Heart right ventricle (tissue), 16 donors: ENCODE measurements around the gene ALPP. TPM values are rescaled to one million over a fixed set of nuclear protein-coding genes. Genes with fewer than 3 reads are reported as not detected.
"Not testable (repeated sequence)": the region's sequence is repeated elsewhere in the genome, so short reads cannot be mapped to it uniquely, and the experiment has no call there.

Experiments used
- ATAC-seq, 8 donors: fragments of 200-7000 bp; cut with Tn5 transposase; one replicate each; pipeline ENCODE4 v1.9.1; 2020; ENCODE audit warnings: mild to moderate bottlenecking in 8 of 8, moderate library complexity in 8 of 8, moderate number of reproducible peaks in 1 of 8
- DNase-seq, 2 donors: peaks; one replicate each; pipeline ENCODE4 v3.0.0-alpha.2; 2020
- H3K27ac ChIP-seq, 10 donors: fragments of 200-600 bp; sonication (generic) in 2 of 10; one replicate each; pipeline versions ENCODE4 v1.5.0 to v1.8.0; 2020 to 2022; ENCODE audit warnings: mild to moderate bottlenecking in 3 of 10
- H3K27me3 ChIP-seq, 7 donors: fragments of 200-600 bp; one replicate each; pipeline ENCODE4 v1.8.0; 2021 to 2022; ENCODE audit warnings: mild to moderate bottlenecking in 2 of 7
- H3K36me3 ChIP-seq, 9 donors: fragments of 200-600 bp; sonication (generic) in 1 of 9; one replicate each; pipeline versions ENCODE4 v1.5.0 to v1.8.0; 2020 to 2022; ENCODE audit warnings: mild to moderate bottlenecking in 2 of 9
- H3K4me1 ChIP-seq, 9 donors: fragments of 200-600 bp; sonication (generic) in 1 of 9; one replicate each; pipeline versions ENCODE4 v1.5.0 to v1.8.0; 2020 to 2022; ENCODE audit warnings: mild to moderate bottlenecking in 4 of 9
- H3K4me3 ChIP-seq, 10 donors: fragments of 200-600 bp; sonication (generic) in 2 of 10; one replicate each; pipeline versions ENCODE4 v1.5.0 to v1.8.0; 2020 to 2022; ENCODE audit warnings: mild to moderate bottlenecking in 7 of 10, moderate library complexity in 2 of 10
- H3K9me3 ChIP-seq, 11 donors: fragments of 200-600 bp in 10 of 11; sonication (generic) in 2 of 11; one replicate each; pipeline versions ENCODE4 v1.5.0 to v1.8.0; 2013 to 2022; ENCODE audit warnings: mild to moderate bottlenecking in 2 of 11, control low read depth in 1 of 11, moderate library complexity in 1 of 11
- WGBS, 2 donors: extraction: QIAGEN DNeasy Blood & Tissue Kit; methylation state at CpG; one replicate each; pipeline ENCODE4 v1.1.7; 2013; ENCODE audit warnings: inconsistent platforms in 1 of 2; 5-methylcytosine and 5-hydroxymethylcytosine counted together
- intact Hi-C, 10 donors: fragments of 100-400 bp; cut with DNase I; formaldehyde crosslinking; loops; one replicate each; pipeline versions ENCODE4 v1.11.1 to v1.14.2; 2022
- polyA plus RNA-seq, 2 donors: library from polyadenylated mRNA; stranded (reverse); fragments of 200-250 nt; gene quantifications; one replicate each; pipeline ENCODE4 v1.2.3, GENCODE V29; 2013
- total RNA-seq, 10 donors: library from RNA; stranded (reverse); fragmentation: NEBNext Ultra II Directional in 3 of 10; extraction: Animal tissue kit (Norgen Biotek cat#: 25700) in 3 of 10; gene quantifications; one replicate each; pipeline versions ENCODE4 v1.2.1 to v1.2.4, GENCODE V29; 2021 to 2023
- TF ChIP-seq, protein P1 (sequence below), 9 donors: fragments of 200-600 bp; sonication (generic) in 2 of 9; IDR thresholded peaks; one replicate each; pipeline versions ENCODE4 v1.5.0 to v1.8.0; 2021 to 2022; ENCODE audit warnings: antibody characterized with exemption in 9 of 9, mild to moderate bottlenecking in 5 of 9, moderate library complexity in 1 of 9
- donor health status: Arrhythmogenic right ventricular cardiomyopathy.
- donor health status: ischemic (EF 13 %, LVEDD 7.1; RV severe dilation, severe dysfunction).
- donor health status: healthy with polysubstance abuse.
- donor health status: DM: no; HTN: yes; CAD: no.
- donor health status: DM: no; HTN: no; CAD: no.
- donor health status: ischemic (EF 25% LVEDD 6.9; RV normal size, moderate dysfunction).
- donor health status: ischemic (EF 25% LVEDD 5.7; RV mildly dilated, moderate dysfunction).
- donor health status: healthy.
- donor health status: DM: yes; HTN: yes; CAD: no.
- donor health status: Ischemic cardiomyopathy.
- donor health status: ischemic (EF 35%, LVEDD 5.7; RV mildly dilated, moderate dysfunction).
- donor health status: nonischemic (EF 11% LVEDD 7.7; RV severe dilation, severe dysfunction).
- donor health status: DM: yes; HTN: yes; CAD: no.
- donor health status: PGD.
- donor health status: ischemic (EF 29% LVEDD 5.4; RV normal size, mild dysfunction).
- donor health status: nonischemic (EF 23%, LVEDD 6.1; RV moderate dilation, normal function).

The ALPP gene
- total and polyA plus RNA-seq, 12 donors, result not detected

- Histone ChIP-seq H3K36me3 (no peaks in the 10 kb centered on the region), H3K27ac (no peak overlapping the region), H3K9me3 (no peaks in the 10 kb centered on the region), H3K27me3 (peaks cover 4 to 40% (median 15%) of the 10 kb centered on the region in 7 donors), H3K4me1 (no peaks in the 10 kb centered on the region), H3K4me3 (no peak overlapping the region)
- TF ChIP-seq, protein P1, sequence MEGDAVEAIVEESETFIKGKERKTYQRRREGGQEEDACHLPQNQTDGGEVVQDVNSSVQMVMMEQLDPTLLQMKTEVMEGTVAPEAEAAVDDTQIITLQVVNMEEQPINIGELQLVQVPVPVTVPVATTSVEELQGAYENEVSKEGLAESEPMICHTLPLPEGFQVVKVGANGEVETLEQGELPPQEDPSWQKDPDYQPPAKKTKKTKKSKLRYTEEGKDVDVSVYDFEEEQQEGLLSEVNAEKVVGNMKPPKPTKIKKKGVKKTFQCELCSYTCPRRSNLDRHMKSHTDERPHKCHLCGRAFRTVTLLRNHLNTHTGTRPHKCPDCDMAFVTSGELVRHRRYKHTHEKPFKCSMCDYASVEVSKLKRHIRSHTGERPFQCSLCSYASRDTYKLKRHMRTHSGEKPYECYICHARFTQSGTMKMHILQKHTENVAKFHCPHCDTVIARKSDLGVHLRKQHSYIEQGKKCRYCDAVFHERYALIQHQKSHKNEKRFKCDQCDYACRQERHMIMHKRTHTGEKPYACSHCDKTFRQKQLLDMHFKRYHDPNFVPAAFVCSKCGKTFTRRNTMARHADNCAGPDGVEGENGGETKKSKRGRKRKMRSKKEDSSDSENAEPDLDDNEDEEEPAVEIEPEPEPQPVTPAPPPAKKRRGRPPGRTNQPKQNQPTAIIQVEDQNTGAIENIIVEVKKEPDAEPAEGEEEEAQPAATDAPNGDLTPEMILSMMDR (IDR thresholded peaks at IDR 0.05), result no peak
- WGBS, 2 donors, result 90 to 93% methylated on average over 11 of the region's 11 CpGs
- DNase-seq (no peak), ATAC-seq (no peak)
- intact Hi-C loops, result no loop called here
Measured at GRCh38 chr2:232405943-232406510, 27.5 kb downstream of the ALPP start.

DNA sequence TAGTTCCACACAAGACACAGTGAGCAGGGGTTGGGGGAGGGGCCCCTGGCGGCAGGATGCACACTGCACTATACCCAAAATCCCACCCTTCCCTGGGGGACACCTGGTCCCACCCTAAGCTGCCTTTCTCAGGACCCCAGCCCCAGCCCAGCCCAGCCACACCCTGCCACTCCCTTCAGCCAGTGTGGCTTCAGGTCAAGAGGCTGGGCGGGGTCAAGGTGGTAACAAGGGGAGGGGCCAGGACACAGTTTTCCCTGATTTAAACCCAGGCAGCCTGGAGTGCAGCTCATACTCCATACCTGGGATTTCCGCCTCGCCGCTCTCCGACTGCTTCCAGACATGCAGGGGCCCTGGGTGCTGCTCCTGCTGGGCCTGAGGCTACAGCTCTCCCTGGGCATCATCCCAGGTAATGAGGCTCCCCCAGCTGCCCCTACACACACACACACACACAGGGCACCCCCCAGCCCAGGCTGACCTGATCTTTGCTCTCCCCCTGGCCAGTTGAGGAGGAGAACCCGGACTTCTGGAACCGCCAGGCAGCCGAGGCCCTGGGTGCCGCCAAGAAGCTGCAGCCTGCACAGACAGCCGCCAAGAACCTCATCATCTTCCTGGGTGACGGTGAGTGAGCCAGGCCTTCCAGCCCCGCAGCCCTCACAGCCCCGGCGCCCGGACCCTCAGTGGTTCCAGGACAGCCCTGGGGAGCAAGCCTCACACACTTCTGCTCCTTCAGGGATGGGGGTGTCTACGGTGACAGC, 28.2 kb downstream of the ALPP start, which contains the start of gene ALPG:
Gene ALPG, plus strand, starts transcription at position 289 of the 755 bp plus-strand sequence. Its CDS starts 51 bp downstream, at position 340.
- TF ChIP-seq, protein P1 (IDR thresholded peaks at IDR 0.05), result no peak
- no peak for ATAC-seq
- Histone ChIP-seq H3K36me3 (no peaks in the 10 kb centered on the region), H3K4me1 (no peaks in the 10 kb centered on the region), H3K27me3 (peaks cover 4 to 33% (median 17%) of the 10 kb centered on the region in 7 donors), H3K9me3 (no peaks in the 10 kb centered on the region), H3K4me3 (no peak within 1 kb of the TSS), H3K27ac (no peak within 1 kb of the TSS)
- DNase-seq, result no peak
- 90 to 92% methylated on average over 15 to 17 of the region's 17 CpGs for WGBS, 2 donors
- intact Hi-C loops, result no loop called here

DNA sequence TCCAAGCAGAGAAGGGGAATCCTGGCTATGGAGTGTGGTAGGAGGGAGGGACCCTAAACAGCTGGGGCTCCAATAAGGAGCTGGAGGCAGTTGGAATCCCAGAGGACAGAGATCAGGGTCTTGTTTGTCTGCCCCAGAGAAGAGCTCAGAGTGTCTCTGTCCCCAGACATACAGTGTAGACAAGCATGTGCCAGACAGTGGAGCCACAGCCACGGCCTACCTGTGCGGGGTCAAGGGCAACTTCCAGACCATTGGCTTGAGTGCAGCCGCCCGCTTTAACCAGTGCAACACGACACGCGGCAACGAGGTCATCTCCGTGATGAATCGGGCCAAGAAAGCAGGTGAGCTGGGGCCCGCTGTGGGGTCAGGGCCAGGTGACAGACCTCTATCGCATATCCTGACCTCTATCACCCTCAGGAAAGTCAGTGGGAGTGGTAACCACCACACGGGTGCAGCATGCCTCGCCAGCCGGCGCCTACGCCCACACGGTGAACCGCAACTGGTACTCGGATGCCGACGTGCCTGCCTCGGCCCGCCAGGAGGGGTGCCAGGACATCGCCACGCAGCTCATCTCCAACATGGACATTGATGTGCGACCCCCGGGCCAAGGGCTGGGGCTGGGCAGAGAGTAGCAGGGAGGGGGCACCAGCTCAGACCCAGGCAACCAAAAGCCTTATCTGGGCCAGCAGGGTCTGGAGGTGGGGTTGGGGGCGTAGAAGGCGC, 29.0 kb downstream of the ALPP start:
- 91 to 93% methylated on average over 28 of the region's 30 CpGs for WGBS, 2 donors

GRCh38 chr2:232408269-232408668, 29.7 kb downstream of the ALPP start:
- H3K36me3 ChIP-seq, H3K4me1 ChIP-seq, DNase-seq, H3K9me3 ChIP-seq, H3K27ac ChIP-seq, H3K4me3 ChIP-seq, intact Hi-C loops: not testable (repeated sequence)
- H3K27me3 ChIP-seq, result peaks cover 4 to 32% (median 22%) of the 10 kb centered on the region in 7 donors
- 78 to 84% methylated on average over 8 to 9 of the region's 10 CpGs for WGBS, 2 donors
- ATAC-seq, result peak in 1 of 8 donors; percentile 33

More for the DNA sequence above, 29.0 kb downstream of the ALPP start:
- H3K4me3 ChIP-seq, H3K36me3 ChIP-seq, H3K4me1 ChIP-seq, H3K9me3 ChIP-seq, DNase-seq, intact Hi-C loops, H3K27ac ChIP-seq: not testable (repeated sequence)
- H3K27me3 ChIP-seq, result peaks cover 4 to 30% (median 18%) of the 10 kb centered on the region in 7 donors
- peak in 1 of 8 donors; percentile 41 for ATAC-seq

- 60 to 66% methylated on average over 21 to 39 of the region's 40 CpGs for WGBS, 2 donors
- intact Hi-C loops, H3K27ac ChIP-seq, H3K9me3 ChIP-seq, H3K4me3 ChIP-seq, H3K36me3 ChIP-seq, H3K4me1 ChIP-seq, DNase-seq: not testable (repeated sequence)
- peak in 1 of 8 donors; percentile 20 for ATAC-seq
- peaks cover 4 to 43% (median 31%) of the 10 kb centered on the region in 7 donors for H3K27me3 ChIP-seq
Measured at GRCh38 chr2:232409617-232410016, 31.1 kb downstream of the ALPP start.
